Gastroesophageal sphincter (tissue), 4 donors: ENCODE measurements around the gene CSMD2. TPM values are rescaled to one million over a fixed set of nuclear protein-coding genes. Genes with fewer than 3 reads are reported as not detected.

ENCODE experiments used
- ATAC-seq: fragments of 150-250 bp; one replicate; pipeline ENCODE4 v1.9.1; 2016; ENCODE audit warnings: mild to moderate bottlenecking, moderate library complexity
- H3K27ac ChIP-seq, 4 donors: fragments of 200-600 bp; sonication (generic) in 3 of 4; 1 replicate in 3 of 4; 2 replicates in 1 of 4; pipeline ENCODE4 v1.5.1; 2016 to 2019
- H3K27me3 ChIP-seq: fragments of 200-600 bp; sonication (generic); one replicate; pipeline ENCODE4 v1.5.1; 2019
- H3K36me3 ChIP-seq, 2 donors: fragments of 200-600 bp; sonication (generic); one replicate each; pipeline ENCODE4 v1.5.1; 2019; ENCODE audit warnings: control low read depth in 1 of 2
- H3K4me1 ChIP-seq, 3 donors: fragments of 200-600 bp; sonication (generic); 1 replicate in 2 of 3; 2 replicates in 1 of 3; pipeline ENCODE4 v1.5.1; 2016 to 2019; ENCODE audit warnings: control low read depth in 2 of 3
- H3K4me3 ChIP-seq, 2 donors: fragments of 200-600 bp; sonication (generic); one replicate each; pipeline ENCODE4 v1.5.1; 2019; ENCODE audit warnings: mild to moderate bottlenecking in 1 of 2, moderate library complexity in 1 of 2
- H3K9me3 ChIP-seq, 3 donors: fragments of 200-600 bp; sonication (generic); one replicate each; pipeline ENCODE4 v1.5.1; 2017 to 2019; ENCODE audit warnings: control low read depth in 2 of 3
- CTCF ChIP-seq, 4 experiments: fragments of 200-600 bp in 2 of 4; fragments of 450-650 bp in 2 of 4; sonication (generic) in 1 of 4; IDR thresholded peaks; one replicate each; pipeline ENCODE4 v1.5.1; 2017 to 2019; ENCODE audit warnings: antibody characterized with exemption in 4 of 4, mild to moderate bottlenecking in 2 of 4, moderate library complexity in 2 of 4
- EP300 ChIP-seq: sonication (generic); formaldehyde crosslinking; IDR thresholded peaks from one replicate; pipeline ENCODE4 v1.6.1; 2017; ENCODE audit warnings: antibody characterized with exemption, mild to moderate bottlenecking
- POLR2A ChIP-seq, 2 donors: fragments of 450-650 bp; IDR thresholded peaks; one replicate each; pipeline ENCODE4 v1.6.1; 2017; ENCODE audit warnings: antibody characterized with exemption in 2 of 2, mild to moderate bottlenecking in 2 of 2, moderate library complexity in 1 of 2
- POLR2AphosphoS5 ChIP-seq: sonication (generic); formaldehyde crosslinking; IDR thresholded peaks from one replicate; pipeline ENCODE4 v1.6.1; 2017; ENCODE audit warnings: antibody characterized with exemption
- WGBS, 2 donors: methylation state at CpG; one replicate each; pipeline ENCODE4 v1.1.5; 2018; ENCODE audit warnings: low coverage in 1 of 2; 5-methylcytosine and 5-hydroxymethylcytosine counted together
- total RNA-seq, 4 donors: library from RNA; depleted of rRNA; stranded (reverse); fragments of >200 nt; gene quantifications; one replicate each; pipeline ENCODE4 v1.1.0, GENCODE V29; 2016

Gene CSMD2
- total RNA-seq, 4 donors from 2014 or later = 0.22 to 2.5 (median 0.37) TPM

- H3K4me3 ChIP-seq = no peak overlapping the region
- H3K4me1 ChIP-seq = no peaks in the 10 kb centered on the region
- no peak for TF ChIP-seq CTCF (IDR thresholded peaks at IDR 0.05)
- no peak for TF ChIP-seq EP300
- no peak for TF ChIP-seq POLR2AphosphoS5
- no peak for TF ChIP-seq POLR2A (IDR thresholded peaks at IDR 0.05)
- no peaks in the 10 kb centered on the region for H3K36me3 ChIP-seq
- H3K27me3 ChIP-seq = no peaks in the 10 kb centered on the region
- no peak overlapping the region for H3K27ac ChIP-seq
- no peaks in the 10 kb centered on the region for H3K9me3 ChIP-seq
- no peak for ATAC-seq
- WGBS, 2 donors = 89% methylated on average over 3 of the region's 8 CpGs; no CpG with 5 or more reads in 1 of the 2 donors
These were observed 318.2 kb downstream of the CSMD2 start for GRCh38 chr1:33846861-33847260.

GRCh38 chr1:33844166-33844565, 320.9 kb downstream of the CSMD2 start:
- Histone ChIP-seq H3K9me3 (no peaks in the 10 kb centered on the region), H3K4me3 (no peak overlapping the region), H3K27me3 (no peaks in the 10 kb centered on the region), H3K27ac (no peak overlapping the region), H3K4me1 (no peaks in the 10 kb centered on the region), H3K36me3 (no peaks in the 10 kb centered on the region)
- TF ChIP-seq CTCF (IDR thresholded peaks at IDR 0.05) (no peak), POLR2A (IDR thresholded peaks at IDR 0.05) (no peak), POLR2AphosphoS5 (no peak), EP300 (no peak)
- 65% methylated on average over 2 to 3 of the region's 5 CpGs for WGBS, 2 donors
- ATAC-seq = no peak

- Histone ChIP-seq H3K4me1 (no peaks in the 10 kb centered on the region), H3K27me3 (no peaks in the 10 kb centered on the region), H3K9me3 (no peaks in the 10 kb centered on the region), H3K4me3 (no peak overlapping the region), H3K27ac (no peak overlapping the region), H3K36me3 (no peaks in the 10 kb centered on the region)
- WGBS, 2 donors = 91 to 95% methylated on average over 3 to 5 of the region's 5 CpGs
- no peak for ATAC-seq
- TF ChIP-seq POLR2A (IDR thresholded peaks at IDR 0.05) = no peak
- no peak for TF ChIP-seq CTCF (IDR thresholded peaks at IDR 0.05)
- TF ChIP-seq EP300 = no peak
- no peak for TF ChIP-seq POLR2AphosphoS5
These were observed 322.7 kb downstream of the CSMD2 start for GRCh38 chr1:33842348-33842747.

- WGBS, 2 donors = 62% methylated on average over 1 of the region's 1 CpG; no CpG with 5 or more reads in 1 of the 2 donors
- TF ChIP-seq CTCF (IDR thresholded peaks at IDR 0.05) (no peak), POLR2AphosphoS5 (no peak), EP300 (no peak), POLR2A (IDR thresholded peaks at IDR 0.05) (no peak)
- no peaks in the 10 kb centered on the region for H3K4me1 ChIP-seq
- no peak overlapping the region for H3K4me3 ChIP-seq
- no peaks in the 10 kb centered on the region for H3K36me3 ChIP-seq
- peaks cover 0 to 7% (median 0%) of the 10 kb centered on the region in 3 donors for H3K9me3 ChIP-seq
- peaks cover 4% of the 10 kb centered on the region for H3K27me3 ChIP-seq
- H3K27ac ChIP-seq = no peak overlapping the region
- no peak for ATAC-seq
These were observed 323.5 kb downstream of the CSMD2 start for GRCh38 chr1:33841494-33841893.

GRCh38 chr1:33837635-33838034, 327.4 kb downstream of the CSMD2 start:
- ATAC-seq = no peak
- no peaks in the 10 kb centered on the region for H3K4me1 ChIP-seq
- no peaks in the 10 kb centered on the region for H3K36me3 ChIP-seq
- no peak overlapping the region for H3K27ac ChIP-seq
- TF ChIP-seq EP300 = no peak
- TF ChIP-seq CTCF (IDR thresholded peaks at IDR 0.05) = no peak
- TF ChIP-seq POLR2A (IDR thresholded peaks at IDR 0.05) = no peak
- TF ChIP-seq POLR2AphosphoS5 = no peak
- H3K27me3 ChIP-seq = peaks cover 7% of the 10 kb centered on the region
- 79 to 88% methylated on average over 2 to 3 of the region's 3 CpGs for WGBS, 2 donors
- H3K4me3 ChIP-seq = no peak overlapping the region
- H3K9me3 ChIP-seq = peaks cover 0 to 12% (median 0%) of the 10 kb centered on the region in 3 donors
